Left lobe of liver (tissue), 2 donors: ENCODE data around the gene HYAL1. TPM values are rescaled to one million over a fixed set of nuclear protein-coding genes. Genes with fewer than 3 reads are reported as not detected.
"Not testable (repeated sequence)": the region's sequence is repeated elsewhere in the genome, so short reads cannot be mapped to it uniquely, and the experiment has no call there.

Experiments
- ATAC-seq: fragments of 200-7000 bp; cut with Tn5 transposase; one replicate; pipeline ENCODE4 v1.9.1; 2020; ENCODE audit warnings: mild to moderate bottlenecking, moderate library complexity
- DNase-seq: peaks from one replicate; pipeline ENCODE4 v3.0.0-alpha.2; 2020; ENCODE audit warnings: low spot score
- total RNA-seq: library from RNA; stranded (reverse); gene quantifications from one replicate; pipeline ENCODE4 v1.2.1, GENCODE V29; 2021
- donor health status: DM: no; HTN: no; CAD: no; lungs with moderate emphysema.
- donor health status: DM: no; HTN: yes; CAD: no.

HYAL1 gene
- total RNA-seq, 1 donor from 2014 or later, result 140 TPM

- DNase-seq (no peak), ATAC-seq (no peak)
These were observed 28.0 kb downstream of the HYAL1 start for GRCh38 chr3:50275141-50275995.

- ATAC-seq (peak; percentile 70), DNase-seq (peak; percentile 77)
These were observed 28.8 kb downstream of the HYAL1 start for GRCh38 chr3:50274371-50275104.

GRCh38 chr3:50273689-50274065 is 29.7 kb downstream of the HYAL1 start:
- ATAC-seq, result no peak
- no peak for DNase-seq

- ATAC-seq (peak; percentile 86), DNase-seq (peak; percentile 90)
These were observed 30.3 kb downstream of the HYAL1 start for GRCh38 chr3:50272911-50273688.

- not testable (repeated sequence) for DNase-seq, ATAC-seq
These were observed 30.9 kb downstream of the HYAL1 start for GRCh38 chr3:50272538-50272910.

- no peak for ATAC-seq
- no peak for DNase-seq
These were observed 31.9 kb downstream of the HYAL1 start for GRCh38 chr3:50271314-50271936.

GRCh38 chr3:50270422-50271224 is 32.8 kb downstream of the HYAL1 start:
- ATAC-seq (no peak), DNase-seq (no peak)

- DNase-seq (no peak), ATAC-seq (no peak)
These were observed 33.4 kb downstream of the HYAL1 start for GRCh38 chr3:50269977-50270413.

GRCh38 chr3:50269460-50269859 is 33.9 kb downstream of the HYAL1 start:
- DNase-seq, result no peak
- ATAC-seq, result no peak

GRCh38 chr3:50268703-50269451 is 34.5 kb downstream of the HYAL1 start, which contains the start of gene SEMA3B:
SEMA3B (plus strand) TSS chr3:50269147; CDS start chr3:50269241, 94 bp downstream.
- DNase-seq, result no peak
- ATAC-seq, result no peak

GRCh38 chr3:50268276-50268675 is 35.1 kb downstream of the HYAL1 start:
- ATAC-seq (no peak), DNase-seq (no peak)

- DNase-seq (peak; percentile 72), ATAC-seq (peak; percentile 81)
These were observed 36.0 kb downstream of the HYAL1 start for GRCh38 chr3:50267280-50267913.

- no peak for DNase-seq
- no peak for ATAC-seq
These were observed 36.5 kb downstream of the HYAL1 start for GRCh38 chr3:50266836-50267235.

GRCh38 chr3:50266017-50266416 is 37.4 kb downstream of the HYAL1 start:
- DNase-seq, result no peak
- no peak for ATAC-seq

GRCh38 chr3:50265571-50265970 is 37.8 kb downstream of the HYAL1 start:
- ATAC-seq (no peak), DNase-seq (no peak)

GRCh38 chr3:50264964-50265485 is 38.3 kb downstream of the HYAL1 start:
- ATAC-seq, result no peak
- DNase-seq, result no peak

GRCh38 chr3:50264383-50264963 is 38.9 kb downstream of the HYAL1 start:
- DNase-seq (no peak), ATAC-seq (no peak)
